ENCODE data around the gene C1orf53. TPM values are rescaled to one million over a fixed set of nuclear protein-coding genes. Genes with fewer than 3 reads are reported as not detected.
"Not testable (repeated sequence)": the region's sequence is repeated elsewhere in the genome, so short reads cannot be mapped to it uniquely, and the experiment has no call there.

The C1orf53 gene
- total RNA-seq, 4 donors from 2014 or later, result 0.83 to 10.2 (median 2.9) TPM

GRCh38 chr1:197928849-197929336 is 26.5 kb downstream of the C1orf53 start:
- TF ChIP-seq POLR2A (IDR thresholded peaks at IDR 0.05) (no peak), CTCF (IDR thresholded peaks at IDR 0.05) (no peak)
- 12 to 20% methylated on average over 15 of the region's 15 CpGs for WGBS, 2 donors
- H3K4me3 ChIP-seq (ENCODE audit: low read depth, poor library complexity, severe bottlenecking), result no peak overlapping the region
- intact Hi-C loops (cut with DNase I; ENCODE audit: low total_unique reads), result no loop called here
- DNase-seq (ENCODE audit: low spot score in 2 of 2), result no peak

- H3K4me3 ChIP-seq (ENCODE audit: low read depth, poor library complexity, severe bottlenecking), result no peak overlapping the region
- TF ChIP-seq POLR2A (IDR thresholded peaks at IDR 0.05) (no peak), CTCF (IDR thresholded peaks at IDR 0.05) (no peak)
- 89 to 93% methylated on average over 1 of the region's 1 CpG for WGBS, 2 donors
- intact Hi-C loops (cut with DNase I; ENCODE audit: low total_unique reads), result no loop called here
- no peak for DNase-seq (ENCODE audit: low spot score in 2 of 2)
These were observed 30.6 kb downstream of the C1orf53 start for GRCh38 chr1:197933016-197933415.

GRCh38 chr1:197933647-197934046 is 31.2 kb downstream of the C1orf53 start:
- no peak for DNase-seq (ENCODE audit: low spot score in 2 of 2)
- no peak overlapping the region for H3K4me3 ChIP-seq (ENCODE audit: low read depth, poor library complexity, severe bottlenecking)
- TF ChIP-seq CTCF (IDR thresholded peaks at IDR 0.05), result no peak
- intact Hi-C loops (cut with DNase I; ENCODE audit: low total_unique reads), result no loop called here
- WGBS, 2 donors, result 32 to 53% methylated on average over 1 of the region's 1 CpG

- WGBS, 2 donors, result 90 to 91% methylated on average over 2 of the region's 2 CpGs
- DNase-seq (ENCODE audit: low spot score in 2 of 2), result no peak
These were observed 35.0 kb downstream of the C1orf53 start for GRCh38 chr1:197937381-197937780.

GRCh38 chr1:197937892-197938291 is 35.5 kb downstream of the C1orf53 start:
- TF ChIP-seq POLR2A (IDR thresholded peaks at IDR 0.05) (no peak), CTCF (IDR thresholded peaks at IDR 0.05) (no peak)
- H3K4me3 ChIP-seq (ENCODE audit: low read depth, poor library complexity, severe bottlenecking), result no peak overlapping the region
- DNase-seq (ENCODE audit: low spot score in 2 of 2), result no peak
- 70 to 72% methylated on average over 6 of the region's 6 CpGs for WGBS, 2 donors
- intact Hi-C loops (cut with DNase I; ENCODE audit: low total_unique reads), result no loop called here

More at GRCh38 chr1:197937381-197937780, 35.0 kb downstream of the C1orf53 start:
- intact Hi-C loops (cut with DNase I; ENCODE audit: low total_unique reads), result no loop called here
- no peak for TF ChIP-seq POLR2A (IDR thresholded peaks at IDR 0.05)
- no peak for TF ChIP-seq CTCF (IDR thresholded peaks at IDR 0.05)
- no peak overlapping the region for H3K4me3 ChIP-seq (ENCODE audit: low read depth, poor library complexity, severe bottlenecking)

GRCh38 chr1:197939159-197939980 is 36.9 kb downstream of the C1orf53 start:
- DNase-seq (ENCODE audit: low spot score in 2 of 2); intact Hi-C loops (cut with DNase I; ENCODE audit: low total_unique reads); H3K4me3 ChIP-seq (ENCODE audit: low read depth, poor library complexity, severe bottlenecking): not testable (repeated sequence)
- 73 to 87% methylated on average over 6 of the region's 6 CpGs for WGBS, 2 donors
